Omental fat pad (tissue), 4 donors: ENCODE measurements around the gene ADGRL3. TPM values are rescaled to one million over a fixed set of nuclear protein-coding genes. Genes with fewer than 3 reads are reported as not detected.

Experiments
- ATAC-seq: fragments of 150-250 bp; one replicate; pipeline ENCODE4 v1.9.1; 2016; ENCODE audit warnings: mild to moderate bottlenecking, moderate library complexity; ENCODE audit not compliant: low FRiP score
- DNase-seq: peaks from one replicate; pipeline ENCODE4 v3.0.0-alpha.2; 2019; ENCODE audit warnings: low spot score
- CTCF ChIP-seq, 3 donors: fragments of 450-650 bp; IDR thresholded peaks; one replicate each; pipeline ENCODE4 v1.5.1; 2016 to 2017; ENCODE audit warnings: antibody characterized with exemption in 3 of 3, mild to moderate bottlenecking in 3 of 3, moderate library complexity in 2 of 3
- total RNA-seq, 4 donors: library from RNA; depleted of rRNA; stranded (reverse); fragments of >200 nt; gene quantifications; one replicate each; pipeline ENCODE4 v1.1.0, GENCODE V29; 2016

ADGRL3 gene
- total RNA-seq, 4 donors from 2014 or later = 2.5 to 16.4 (median 4.6) TPM

GRCh38 chr4:61580721-61581377 is 380.7 kb downstream of the ADGRL3 start:
- no peak for TF ChIP-seq CTCF (IDR thresholded peaks at IDR 0.05)
- ATAC-seq = no peak
- no peak for DNase-seq

GRCh38 chr4:61583696-61584095 is 383.6 kb downstream of the ADGRL3 start:
- TF ChIP-seq CTCF (IDR thresholded peaks at IDR 0.05) = no peak
- ATAC-seq = no peak
- no peak for DNase-seq

- TF ChIP-seq CTCF (IDR thresholded peaks at IDR 0.05) = no peak
- DNase-seq (no peak), ATAC-seq (no peak)
Observed at GRCh38 chr4:61588621-61589402, 388.7 kb downstream of the ADGRL3 start.

- ATAC-seq (no peak), DNase-seq (no peak)
- no peak for TF ChIP-seq CTCF (IDR thresholded peaks at IDR 0.05)
Observed at GRCh38 chr4:61590881-61591280, 390.8 kb downstream of the ADGRL3 start.

GRCh38 chr4:61596606-61597340 is 396.6 kb downstream of the ADGRL3 start:
- TF ChIP-seq CTCF (IDR thresholded peaks at IDR 0.05) = no peak
- ATAC-seq = no peak
- DNase-seq = no peak

- DNase-seq (no peak), ATAC-seq (no peak)
- no peak for TF ChIP-seq CTCF (IDR thresholded peaks at IDR 0.05)
Observed at GRCh38 chr4:61603086-61603485, 403.0 kb downstream of the ADGRL3 start.
